Measurements from ENCODE around the gene MYH9.
"Not testable (repeated sequence)": the region's sequence is repeated elsewhere in the genome, so short reads cannot be mapped to it uniquely, and the experiment has no call there.

The MYH9 gene

DNA sequence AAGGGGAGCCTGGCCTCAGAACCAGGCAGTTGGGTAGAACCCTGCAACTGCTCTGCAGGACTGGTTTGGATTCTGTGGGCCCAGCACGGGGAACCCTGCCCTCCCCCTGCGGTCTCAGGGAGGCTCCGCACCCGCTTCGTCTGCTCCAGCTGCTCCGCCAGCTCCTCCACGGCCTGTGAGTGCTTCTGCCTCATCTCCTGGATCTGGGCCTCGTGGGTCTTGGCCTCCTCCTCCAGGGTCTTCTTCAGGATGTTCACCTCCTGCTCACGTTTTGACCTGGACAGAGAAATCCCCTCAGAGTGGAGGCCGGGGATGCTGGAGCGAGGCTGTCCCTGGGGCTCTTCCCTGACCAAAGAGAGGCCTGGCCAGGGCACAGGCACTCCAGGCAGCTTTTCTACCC, 93.0 kb downstream of the MYH9 start:
- TF ChIP-seq, protein P1, sequence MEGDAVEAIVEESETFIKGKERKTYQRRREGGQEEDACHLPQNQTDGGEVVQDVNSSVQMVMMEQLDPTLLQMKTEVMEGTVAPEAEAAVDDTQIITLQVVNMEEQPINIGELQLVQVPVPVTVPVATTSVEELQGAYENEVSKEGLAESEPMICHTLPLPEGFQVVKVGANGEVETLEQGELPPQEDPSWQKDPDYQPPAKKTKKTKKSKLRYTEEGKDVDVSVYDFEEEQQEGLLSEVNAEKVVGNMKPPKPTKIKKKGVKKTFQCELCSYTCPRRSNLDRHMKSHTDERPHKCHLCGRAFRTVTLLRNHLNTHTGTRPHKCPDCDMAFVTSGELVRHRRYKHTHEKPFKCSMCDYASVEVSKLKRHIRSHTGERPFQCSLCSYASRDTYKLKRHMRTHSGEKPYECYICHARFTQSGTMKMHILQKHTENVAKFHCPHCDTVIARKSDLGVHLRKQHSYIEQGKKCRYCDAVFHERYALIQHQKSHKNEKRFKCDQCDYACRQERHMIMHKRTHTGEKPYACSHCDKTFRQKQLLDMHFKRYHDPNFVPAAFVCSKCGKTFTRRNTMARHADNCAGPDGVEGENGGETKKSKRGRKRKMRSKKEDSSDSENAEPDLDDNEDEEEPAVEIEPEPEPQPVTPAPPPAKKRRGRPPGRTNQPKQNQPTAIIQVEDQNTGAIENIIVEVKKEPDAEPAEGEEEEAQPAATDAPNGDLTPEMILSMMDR (IDR thresholded peaks at IDR 0.05; ENCODE audit: low read depth, low read length), result no peak
- no peak for DNase-seq (ENCODE audit: extremely low read depth, low read depth)

DNA sequence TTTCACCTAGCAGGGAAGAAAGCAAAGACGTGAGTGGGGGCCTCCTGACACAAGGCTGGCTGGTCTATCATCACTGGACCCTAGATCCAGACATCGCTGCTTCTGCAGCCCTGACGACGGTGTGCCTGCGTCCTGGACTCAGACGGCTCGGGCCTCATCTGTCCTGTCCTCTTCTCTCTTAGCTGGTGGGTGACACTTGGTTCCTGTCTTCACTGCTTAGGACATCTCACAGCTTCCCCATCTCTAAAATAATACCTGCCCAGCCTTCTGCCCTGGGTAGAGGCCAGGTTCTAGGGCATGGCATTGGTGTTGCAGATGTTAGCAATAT, 93.5 kb downstream of the MYH9 start:
- TF ChIP-seq, protein P1 (IDR thresholded peaks at IDR 0.05; ENCODE audit: low read depth, low read length), result no peak
- DNase-seq (ENCODE audit: extremely low read depth, low read depth), result no peak

DNA sequence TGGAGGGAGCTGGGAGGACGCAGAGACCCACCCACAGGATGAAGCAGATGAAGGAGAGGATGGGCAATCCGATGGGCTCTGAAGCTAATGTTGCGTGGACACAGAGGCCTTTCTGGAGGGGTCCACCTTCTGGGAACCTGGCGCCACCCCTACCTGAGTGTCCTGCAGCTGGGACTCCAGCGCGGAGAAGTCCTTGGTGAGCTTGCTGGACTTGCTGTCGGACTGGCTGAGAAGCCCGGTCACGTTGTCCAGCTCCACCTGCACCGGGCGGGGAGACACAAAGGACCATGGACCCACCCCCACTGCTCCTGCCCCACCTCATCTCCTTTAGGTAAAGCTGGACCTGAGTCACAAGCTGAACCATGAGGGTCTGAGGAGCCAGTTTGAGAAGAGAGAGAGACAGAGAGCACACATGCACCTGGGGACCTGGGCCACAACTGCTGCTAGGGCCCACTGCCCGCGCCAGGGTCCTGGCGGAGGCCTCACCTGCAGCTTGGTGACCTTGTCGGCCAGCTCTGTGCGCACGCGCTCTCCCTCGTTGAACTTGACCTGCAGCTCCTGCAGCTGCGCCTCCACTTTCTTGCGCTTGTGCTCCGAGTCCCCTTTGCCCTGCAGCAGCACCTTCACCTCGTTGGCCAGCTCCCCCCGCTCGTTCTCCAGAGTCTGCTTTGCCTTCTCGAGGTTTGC, 94.0 kb downstream of the MYH9 start:
- TF ChIP-seq, protein P1 (IDR thresholded peaks at IDR 0.05; ENCODE audit: low read depth, low read length), result no peak
- DNase-seq (ENCODE audit: extremely low read depth, low read depth), result no peak

DNA sequence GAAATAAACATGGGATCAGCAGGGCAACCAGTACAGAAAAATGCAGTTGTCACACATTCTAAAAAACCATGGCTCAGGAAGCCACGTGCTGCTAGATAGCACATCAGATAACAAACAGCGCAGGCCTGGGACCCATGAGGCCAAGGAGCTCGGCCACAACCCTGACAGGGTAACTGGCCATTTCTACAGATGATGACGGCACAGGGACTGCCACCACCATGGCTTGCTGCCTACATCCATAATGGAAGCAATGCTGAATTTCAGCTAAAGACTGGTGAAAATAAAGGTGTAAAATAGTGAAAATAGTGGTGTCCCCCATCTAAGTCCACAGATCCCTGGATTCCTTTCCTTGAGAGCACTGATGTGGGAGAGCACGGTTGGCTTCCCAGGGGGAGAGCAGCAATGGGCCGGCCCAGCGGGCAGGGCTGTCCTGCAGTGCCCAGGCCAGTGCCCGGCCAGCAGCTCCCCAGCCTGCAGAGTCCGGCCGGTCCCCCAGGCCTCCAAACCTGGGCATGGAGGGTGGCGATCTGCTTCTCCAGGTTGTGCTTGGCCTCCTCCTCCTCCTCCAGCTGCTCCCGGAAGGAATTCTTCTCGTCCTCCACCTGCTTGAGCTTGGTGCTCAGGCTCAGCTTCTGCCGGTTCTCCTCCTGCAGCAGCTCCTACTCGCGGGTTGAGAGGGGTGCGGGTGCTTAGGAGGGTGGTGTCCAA, 94.8 kb downstream of the MYH9 start:
- TF ChIP-seq, protein P1 (IDR thresholded peaks at IDR 0.05; ENCODE audit: low read depth, low read length), result no peak
- DNase-seq (ENCODE audit: extremely low read depth, low read depth), result no peak

DNA sequence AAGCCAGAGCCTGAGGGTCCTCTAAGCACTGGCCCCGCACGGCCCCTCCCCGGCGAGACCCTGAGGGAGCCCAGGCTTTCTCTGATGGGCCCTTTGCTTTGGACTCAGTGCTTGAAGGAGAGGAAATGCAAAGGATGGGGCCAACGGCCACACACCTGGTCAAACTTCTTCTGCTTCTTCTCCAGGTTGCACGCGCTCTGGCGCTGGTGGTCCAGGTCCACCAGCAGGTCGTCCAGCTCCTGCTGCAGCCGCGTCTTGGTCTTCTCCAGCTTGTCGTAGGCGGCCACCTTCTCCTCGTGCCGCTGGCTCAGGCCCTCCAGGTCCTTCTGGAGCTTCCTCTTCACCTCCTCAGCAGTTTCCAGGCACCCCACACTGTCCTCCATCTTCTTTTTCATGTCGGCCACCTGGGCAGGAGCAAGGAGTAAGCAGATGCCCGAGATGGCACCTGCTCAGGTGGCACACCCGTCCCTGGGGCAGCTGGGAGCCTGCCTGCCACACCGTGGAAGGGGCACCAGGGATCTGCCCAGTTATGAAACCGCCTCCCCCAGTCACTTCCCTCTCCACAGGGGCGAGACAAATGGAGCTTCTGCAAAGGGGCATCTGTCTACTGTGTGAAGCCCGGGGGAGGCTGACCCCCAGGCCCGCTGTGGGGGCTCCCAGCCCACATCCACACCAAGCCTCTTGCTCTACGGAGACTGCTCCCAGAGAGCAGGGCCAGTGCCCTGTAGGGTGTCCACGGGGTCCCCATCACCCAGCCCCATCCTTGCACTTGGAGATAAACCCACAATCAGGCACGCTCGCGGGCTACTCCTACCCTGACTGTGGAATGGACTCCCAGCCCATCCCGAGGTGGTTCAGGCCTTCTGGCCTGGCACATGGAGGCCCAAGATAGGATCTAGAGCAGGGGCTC, 95.7 kb downstream of the MYH9 start:
- DNase-seq (ENCODE audit: extremely low read depth, low read depth), result no peak
- TF ChIP-seq, protein P1 (IDR thresholded peaks at IDR 0.05; ENCODE audit: low read depth, low read length), result no peak

DNA sequence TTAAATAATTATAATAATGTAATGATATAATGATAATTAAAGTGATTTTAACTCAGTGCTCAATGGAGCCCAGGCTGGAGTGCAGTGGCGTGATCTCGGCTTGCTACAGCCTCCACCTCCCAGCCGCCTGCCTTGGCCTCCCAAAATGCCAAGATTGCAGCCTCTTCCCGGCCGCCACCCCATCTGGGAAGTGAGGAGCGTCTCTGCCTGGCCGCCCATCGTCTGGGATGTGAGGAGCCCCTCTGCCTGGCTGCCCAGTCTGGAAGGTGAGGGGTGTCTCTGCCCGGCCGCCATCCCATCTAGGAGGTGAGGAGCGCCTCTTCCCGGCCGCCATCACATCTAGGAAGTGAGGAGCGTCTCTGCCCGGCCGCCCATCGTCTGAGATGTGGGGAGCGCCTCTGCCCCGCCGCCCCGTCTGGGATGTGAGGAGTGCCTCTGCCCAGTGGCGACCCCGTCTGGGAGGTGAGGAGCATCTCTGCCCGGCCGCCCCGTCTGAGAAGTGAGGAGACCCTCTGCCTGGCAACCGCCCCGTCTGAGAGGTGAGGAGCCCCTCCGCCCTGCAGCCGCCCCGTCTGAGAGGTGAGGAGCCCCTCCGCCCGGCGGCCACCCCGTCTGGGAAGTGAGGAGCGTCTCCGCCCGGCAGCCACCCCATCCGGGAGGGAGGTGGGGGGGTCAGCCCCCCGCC, 97.2 kb downstream of the MYH9 start:
- not testable (repeated sequence) for DNase-seq (ENCODE audit: extremely low read depth, low read depth)

DNA sequence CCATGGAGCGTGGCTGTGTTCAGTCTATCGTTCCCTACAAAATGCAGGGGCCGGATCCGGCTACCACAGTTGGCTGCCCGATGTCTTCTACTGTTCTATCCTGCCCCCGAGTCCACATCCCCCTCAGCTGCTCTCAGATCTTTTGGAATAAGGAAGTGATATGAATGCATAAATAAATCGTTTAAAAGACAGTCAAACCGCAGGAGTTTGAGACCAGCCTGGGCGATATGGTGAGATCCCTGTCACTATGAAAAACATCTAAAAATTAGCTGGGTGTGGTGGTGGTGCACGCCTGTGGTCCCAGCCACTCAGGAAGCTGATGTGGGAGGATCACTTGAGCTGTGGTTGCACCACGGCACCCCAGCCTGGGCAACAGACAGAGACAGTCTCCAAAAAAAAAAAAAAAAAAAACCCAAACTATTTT, 97.8 kb downstream of the MYH9 start:
- DNase-seq (ENCODE audit: extremely low read depth, low read depth), result not testable (repeated sequence)
